ENCODE measurements around the gene CEL. TPM values are rescaled to one million over a fixed set of nuclear protein-coding genes. Genes with fewer than 3 reads are reported as not detected.

CEL gene
- total RNA-seq, 1 experiment from 2014 or later = 3.1 TPM

DNA sequence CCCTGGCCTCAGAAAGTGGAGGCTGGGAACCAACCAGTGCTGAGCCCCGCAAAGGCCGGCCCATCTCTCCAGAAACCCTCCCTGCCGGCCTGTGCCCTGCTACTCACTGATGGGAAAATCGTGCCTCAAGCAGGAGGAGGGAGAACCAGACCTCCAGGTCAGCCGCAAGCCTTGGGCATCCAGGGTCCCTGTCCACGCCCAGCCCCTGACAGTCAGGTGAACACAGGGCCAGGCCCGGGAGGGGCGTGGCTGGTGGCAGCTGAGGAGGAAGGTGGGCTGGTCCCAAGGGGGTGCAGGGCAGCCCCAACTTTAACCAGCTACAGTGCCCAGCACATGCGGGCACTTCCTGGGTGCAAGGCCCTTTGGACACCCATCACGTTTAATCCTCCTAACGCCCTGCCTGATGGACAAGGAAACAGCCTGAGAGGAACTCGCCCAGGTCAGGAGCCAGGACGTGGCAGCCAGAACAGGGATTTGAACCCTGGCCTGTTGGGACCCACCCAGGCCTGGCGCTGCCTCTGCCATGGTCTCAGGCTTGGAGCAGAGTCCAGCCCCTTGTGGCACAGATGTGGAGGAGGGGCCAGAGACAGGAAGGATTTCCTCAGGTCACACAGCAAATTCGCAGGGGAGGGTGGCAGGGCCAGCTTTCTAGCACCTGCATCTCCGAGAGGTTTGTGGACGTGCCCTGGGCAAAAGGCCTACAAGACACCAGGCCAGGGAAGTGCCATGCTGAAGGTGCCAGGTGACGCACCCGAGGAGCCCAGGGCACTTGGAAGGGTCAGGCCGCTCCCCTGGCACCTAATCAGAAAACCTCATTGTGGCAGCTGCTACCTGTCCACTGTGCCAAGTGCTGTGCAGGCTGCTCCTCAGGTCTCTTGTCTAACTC, 54.8 kb downstream of the CEL start:
- no peaks in the 10 kb centered on the region for H3K9me3 Mint-ChIP-seq (ENCODE audit: low read depth, unreplicated experiment)
- DNase-seq = no peak
- intact Hi-C loops (cut with micrococcal nuclease; ENCODE audit: unreplicated experiment) = no loop called here
- no peak overlapping the region for H3K4me3 Mint-ChIP-seq (ENCODE audit: low read depth, unreplicated experiment)
- no TSS peak for BruUV-seq (replicated peaks)
- H3K4me1 Mint-ChIP-seq (ENCODE audit: low read depth, unreplicated experiment) = no peaks in the 10 kb centered on the region
- H3K36me3 Mint-ChIP-seq (ENCODE audit: insufficient read depth, unreplicated experiment) = peaks cover 5% of the 10 kb centered on the region
- TF ChIP-seq, protein P1, sequence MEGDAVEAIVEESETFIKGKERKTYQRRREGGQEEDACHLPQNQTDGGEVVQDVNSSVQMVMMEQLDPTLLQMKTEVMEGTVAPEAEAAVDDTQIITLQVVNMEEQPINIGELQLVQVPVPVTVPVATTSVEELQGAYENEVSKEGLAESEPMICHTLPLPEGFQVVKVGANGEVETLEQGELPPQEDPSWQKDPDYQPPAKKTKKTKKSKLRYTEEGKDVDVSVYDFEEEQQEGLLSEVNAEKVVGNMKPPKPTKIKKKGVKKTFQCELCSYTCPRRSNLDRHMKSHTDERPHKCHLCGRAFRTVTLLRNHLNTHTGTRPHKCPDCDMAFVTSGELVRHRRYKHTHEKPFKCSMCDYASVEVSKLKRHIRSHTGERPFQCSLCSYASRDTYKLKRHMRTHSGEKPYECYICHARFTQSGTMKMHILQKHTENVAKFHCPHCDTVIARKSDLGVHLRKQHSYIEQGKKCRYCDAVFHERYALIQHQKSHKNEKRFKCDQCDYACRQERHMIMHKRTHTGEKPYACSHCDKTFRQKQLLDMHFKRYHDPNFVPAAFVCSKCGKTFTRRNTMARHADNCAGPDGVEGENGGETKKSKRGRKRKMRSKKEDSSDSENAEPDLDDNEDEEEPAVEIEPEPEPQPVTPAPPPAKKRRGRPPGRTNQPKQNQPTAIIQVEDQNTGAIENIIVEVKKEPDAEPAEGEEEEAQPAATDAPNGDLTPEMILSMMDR (IDR thresholded peaks at IDR 0.05; ENCODE audit: unreplicated experiment) = no peak
- CTCF ChIA-PET = interaction anchor here (1.3 kb wide), 1 partner anchor 28 kb away, joined by 3 read pairs; no protein-coding TSS in a partner anchor
- no peaks in the 10 kb centered on the region for H3K27me3 Mint-ChIP-seq (ENCODE audit: unreplicated experiment)
- H3K27ac Mint-ChIP-seq (ENCODE audit: unreplicated experiment) = no peak overlapping the region

DNA sequence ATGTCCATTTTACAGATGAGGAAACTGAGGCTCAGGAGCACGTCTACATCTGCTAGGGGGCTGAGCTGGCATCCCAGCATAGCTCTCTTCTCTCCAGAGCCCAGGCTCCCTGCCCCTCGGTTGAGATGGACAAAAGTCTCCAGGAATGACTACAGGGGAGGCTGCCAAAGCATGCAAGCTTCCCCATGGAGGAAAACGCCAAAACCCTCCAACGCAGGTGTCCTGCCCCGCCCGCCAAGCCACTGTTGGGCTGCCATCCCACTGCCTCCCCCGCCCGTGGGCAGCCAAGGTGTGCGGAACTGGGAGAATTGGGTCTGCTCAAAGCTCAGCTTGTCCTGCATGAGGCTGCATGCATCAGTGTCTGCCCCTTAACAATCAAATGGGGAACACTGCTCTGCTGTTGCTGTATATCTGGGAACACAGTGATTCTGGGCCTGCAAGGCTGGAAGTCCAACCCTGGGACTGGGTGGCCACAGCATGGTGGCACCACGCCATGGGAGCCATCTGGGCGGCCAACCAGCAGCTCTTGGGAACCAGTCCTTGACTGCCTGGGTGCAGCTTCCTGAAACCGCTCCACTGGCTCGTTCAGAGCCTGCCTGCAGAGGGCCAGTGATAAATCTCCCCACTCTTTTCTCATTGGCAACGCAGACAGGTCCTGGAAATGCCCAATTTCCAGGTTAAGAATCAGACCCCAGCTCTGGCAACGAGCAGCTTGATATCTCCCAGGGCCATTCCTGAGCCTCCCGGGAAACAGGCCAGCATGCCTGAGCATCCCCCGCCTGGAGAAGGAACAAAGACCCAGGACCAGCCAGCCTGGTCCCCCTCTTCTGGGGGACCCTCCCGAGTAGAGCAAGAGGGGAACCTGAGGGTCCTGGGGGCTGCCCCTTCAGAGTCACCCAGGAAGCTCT, 55.7 kb downstream of the CEL start:
- no peak overlapping the region for H3K27ac Mint-ChIP-seq (ENCODE audit: unreplicated experiment)
- no peaks in the 10 kb centered on the region for H3K27me3 Mint-ChIP-seq (ENCODE audit: unreplicated experiment)
- H3K9me3 Mint-ChIP-seq (ENCODE audit: low read depth, unreplicated experiment) = no peaks in the 10 kb centered on the region
- TF ChIP-seq, protein P1 (IDR thresholded peaks at IDR 0.05; ENCODE audit: unreplicated experiment) = no peak
- DNase-seq = no peak
- peaks cover 8% of the 10 kb centered on the region for H3K36me3 Mint-ChIP-seq (ENCODE audit: insufficient read depth, unreplicated experiment)
- intact Hi-C loops (cut with micrococcal nuclease; ENCODE audit: unreplicated experiment) = no loop called here
- BruUV-seq (replicated peaks) = no TSS peak
- no peaks in the 10 kb centered on the region for H3K4me1 Mint-ChIP-seq (ENCODE audit: low read depth, unreplicated experiment)
- no peak overlapping the region for H3K4me3 Mint-ChIP-seq (ENCODE audit: low read depth, unreplicated experiment)
- CTCF ChIA-PET = interaction anchor here (1.1 to 1.8 kb wide), 2 partner anchors 18 to 27 kb away, joined by 3 to 8 read pairs; no protein-coding TSS in a partner anchor

DNA sequence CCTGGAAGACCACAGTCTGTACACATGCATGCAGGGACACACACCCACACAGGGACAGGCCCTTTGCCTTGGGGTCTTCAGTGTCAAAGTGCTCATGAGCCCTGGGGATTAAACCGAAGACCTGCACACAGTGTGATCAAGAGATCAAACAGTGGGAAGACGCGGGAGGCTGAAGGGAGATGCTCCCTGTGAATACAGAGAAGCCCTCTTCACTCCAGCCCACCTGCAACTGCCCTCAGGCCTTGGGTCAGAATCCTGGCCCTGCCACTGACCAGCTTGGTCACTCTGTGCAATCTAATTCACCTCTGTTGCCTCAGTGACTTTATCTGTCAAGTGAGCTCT, 56.4 kb downstream of the CEL start:
- intact Hi-C loops (cut with micrococcal nuclease; ENCODE audit: unreplicated experiment) = no loop called here
- no TSS peak for BruUV-seq (replicated peaks)
- no peak for DNase-seq
- H3K27ac Mint-ChIP-seq (ENCODE audit: unreplicated experiment) = no peak overlapping the region
- no peak overlapping the region for H3K4me3 Mint-ChIP-seq (ENCODE audit: low read depth, unreplicated experiment)
- H3K4me1 Mint-ChIP-seq (ENCODE audit: low read depth, unreplicated experiment) = peaks cover under 1% of the 10 kb centered on the region
- H3K9me3 Mint-ChIP-seq (ENCODE audit: low read depth, unreplicated experiment) = no peaks in the 10 kb centered on the region
- peaks cover 8% of the 10 kb centered on the region for H3K36me3 Mint-ChIP-seq (ENCODE audit: insufficient read depth, unreplicated experiment)
- TF ChIP-seq, protein P1 (IDR thresholded peaks at IDR 0.05; ENCODE audit: unreplicated experiment) = no peak
- CTCF ChIA-PET = interaction anchor here (1.1 to 1.8 kb wide), 2 partner anchors 17 to 26 kb away, joined by 3 to 8 read pairs; no protein-coding TSS in a partner anchor
- no peaks in the 10 kb centered on the region for H3K27me3 Mint-ChIP-seq (ENCODE audit: unreplicated experiment)

DNA sequence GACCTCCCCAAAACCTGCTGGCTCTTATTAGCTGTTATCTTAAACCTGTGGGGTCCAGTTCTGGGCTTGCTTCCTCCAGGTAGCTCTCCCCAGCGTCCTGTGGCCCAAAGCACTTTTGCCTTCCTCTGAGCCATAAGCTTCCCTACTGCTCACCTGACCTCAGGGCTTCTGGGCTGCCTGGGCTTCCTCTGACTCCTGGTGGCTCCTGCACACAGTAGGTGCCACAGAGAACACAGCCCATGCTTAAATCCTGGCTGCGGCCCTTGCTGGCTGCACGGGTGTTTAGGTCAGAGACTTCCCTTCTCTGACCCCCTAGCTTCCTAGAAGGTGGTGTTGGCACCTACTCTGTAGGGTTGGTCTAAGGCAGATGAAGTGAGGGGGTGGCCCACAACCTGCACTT, 56.8 kb downstream of the CEL start:
- TF ChIP-seq, protein P1 (IDR thresholded peaks at IDR 0.05; ENCODE audit: unreplicated experiment) = no peak
- Mint-ChIP-seq H3K9me3 (ENCODE audit: low read depth, unreplicated experiment) (no peaks in the 10 kb centered on the region), H3K36me3 (ENCODE audit: insufficient read depth, unreplicated experiment) (peaks cover 8% of the 10 kb centered on the region), H3K27me3 (ENCODE audit: unreplicated experiment) (no peaks in the 10 kb centered on the region), H3K4me3 (ENCODE audit: low read depth, unreplicated experiment) (no peak overlapping the region), H3K4me1 (ENCODE audit: low read depth, unreplicated experiment) (peaks cover 4% of the 10 kb centered on the region), H3K27ac (ENCODE audit: unreplicated experiment) (no peak overlapping the region)
- intact Hi-C loops (cut with micrococcal nuclease; ENCODE audit: unreplicated experiment) = no loop called here
- BruUV-seq (replicated peaks) = no TSS peak
- CTCF ChIA-PET = interaction anchor here (1.1 to 1.8 kb wide), 2 partner anchors 17 to 26 kb away, joined by 3 to 8 read pairs; no protein-coding TSS in a partner anchor
- DNase-seq = no peak
